GM19328 (cell line): ENCODE data around the gene CBY3.
"Not testable (repeated sequence)": the region's sequence is repeated elsewhere in the genome, so short reads cannot be mapped to it uniquely, and the experiment has no call there.

Source experiments
- ATAC-seq: cut with Tn5 transposase; IDR thresholded peaks from one replicate; pipeline ENCODE4 v1.9.1; 2021; ENCODE audit warnings: mild to moderate bottlenecking, moderate library complexity; ENCODE audit not compliant: unreplicated experiment

CBY3 gene

DNA sequence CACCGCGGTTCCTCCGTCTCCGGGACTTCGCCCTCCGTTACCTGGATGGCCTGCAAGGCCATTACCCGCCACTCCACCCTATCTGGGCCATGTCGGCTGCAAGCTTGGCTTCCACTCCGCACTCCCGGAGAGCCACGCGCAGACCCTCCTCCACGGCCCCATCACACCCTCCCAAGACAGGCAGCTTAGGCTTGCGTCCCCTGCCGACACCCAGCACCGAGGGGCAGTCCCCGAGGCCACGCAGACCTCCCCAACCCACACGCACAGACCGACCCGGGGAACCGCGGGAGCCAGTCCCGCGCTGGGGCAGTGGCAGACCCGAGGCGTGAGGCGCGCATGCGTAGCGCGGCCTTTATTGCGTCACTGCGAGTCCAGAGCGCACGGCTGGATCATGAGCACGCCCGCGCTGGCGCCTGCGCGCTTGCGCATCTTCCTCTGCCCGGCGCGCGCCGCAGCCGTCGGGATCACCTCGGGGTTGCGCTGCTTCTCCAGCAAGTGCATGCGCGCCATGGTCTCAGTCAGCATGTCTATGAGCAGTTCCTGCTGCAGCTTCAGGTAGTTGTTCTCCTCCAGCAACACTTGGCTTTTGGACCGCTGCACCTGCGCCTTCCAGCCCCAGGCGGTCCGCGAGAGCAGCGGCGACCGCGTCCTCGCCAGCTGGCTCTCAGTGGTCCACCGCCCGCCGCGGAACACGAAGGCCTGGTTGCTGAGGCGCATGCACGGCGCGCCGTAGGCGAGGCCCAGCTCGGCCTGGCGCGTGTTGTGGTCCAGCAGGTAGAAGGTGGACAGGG is 2.4 kb downstream of the CBY3 start:
- ATAC-seq = peak; percentile 93

DNA sequence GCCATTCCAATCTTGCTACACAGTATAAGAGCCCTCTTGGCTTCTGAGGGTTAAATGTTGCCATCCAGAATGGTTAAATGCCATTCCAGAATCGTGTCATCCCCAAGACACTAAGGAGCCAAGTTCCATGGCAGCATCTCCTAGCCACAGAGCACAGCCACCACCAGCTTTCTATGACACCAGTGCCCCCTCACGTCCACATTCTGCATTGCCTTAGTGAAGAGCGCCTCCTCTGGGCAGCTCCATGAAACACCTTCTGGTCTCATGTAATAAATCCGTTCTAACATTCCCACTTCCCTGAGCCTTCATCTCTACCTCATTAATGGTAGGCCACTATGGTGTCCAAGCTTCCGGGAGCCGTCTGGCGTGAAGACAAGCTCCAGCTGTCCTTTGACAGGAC is 12.4 kb downstream of the CBY3 start:
- ATAC-seq = no peak

DNA sequence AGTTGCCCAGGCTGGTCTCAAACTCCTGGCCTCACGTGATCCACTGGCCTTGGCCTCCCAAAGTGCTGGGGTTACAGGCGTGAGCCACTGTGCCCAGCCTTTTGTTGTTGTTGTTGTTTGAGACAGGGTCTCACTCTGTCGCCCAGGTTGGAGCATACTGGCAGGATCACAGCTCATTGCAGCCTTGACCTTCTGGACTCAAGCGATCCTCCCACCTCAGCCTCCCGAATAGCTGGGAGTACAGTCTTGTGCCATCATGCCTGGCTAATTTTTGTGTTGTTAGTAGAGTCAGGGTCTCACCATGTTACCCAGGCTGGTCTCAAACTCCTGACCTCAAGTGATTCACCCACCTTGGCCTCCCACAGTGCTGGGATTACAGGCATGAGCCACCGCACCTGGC is 19.2 kb downstream of the CBY3 start:
- not testable (repeated sequence) for ATAC-seq

DNA sequence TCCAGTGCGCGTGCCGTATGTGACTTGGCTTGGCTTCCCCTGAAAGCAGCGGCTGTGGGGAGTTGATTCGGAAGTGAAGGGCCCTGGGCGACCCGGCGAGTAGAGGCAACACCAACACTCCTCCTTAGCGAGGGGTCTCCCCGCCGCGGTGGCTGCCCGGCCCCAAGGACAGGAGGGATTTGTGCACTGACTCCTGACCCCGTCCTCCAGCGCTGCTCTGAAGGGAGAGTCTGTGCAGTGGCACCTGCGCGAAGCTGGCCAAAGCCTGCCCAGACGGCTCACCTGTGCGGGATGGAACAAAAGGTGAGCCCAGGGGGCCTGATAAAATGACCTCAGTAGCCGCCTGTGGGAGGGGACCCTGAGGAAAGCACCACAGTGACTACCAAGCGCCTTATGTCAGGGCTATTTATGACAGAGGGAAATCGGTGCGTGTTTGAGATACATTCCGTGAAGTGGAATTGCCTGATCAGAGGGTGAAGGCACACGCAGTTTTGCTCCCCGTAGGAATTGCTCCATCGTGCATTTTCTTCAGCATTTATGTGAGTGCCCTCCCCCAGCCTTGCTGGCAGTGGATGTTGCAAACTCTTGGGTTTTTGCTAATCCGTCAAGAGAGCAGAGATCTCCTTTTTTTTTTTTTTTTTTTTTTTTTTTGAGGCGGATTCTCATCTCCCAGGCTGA is 22.5 kb downstream of the CBY3 start:
- peak; percentile 64 for ATAC-seq

DNA sequence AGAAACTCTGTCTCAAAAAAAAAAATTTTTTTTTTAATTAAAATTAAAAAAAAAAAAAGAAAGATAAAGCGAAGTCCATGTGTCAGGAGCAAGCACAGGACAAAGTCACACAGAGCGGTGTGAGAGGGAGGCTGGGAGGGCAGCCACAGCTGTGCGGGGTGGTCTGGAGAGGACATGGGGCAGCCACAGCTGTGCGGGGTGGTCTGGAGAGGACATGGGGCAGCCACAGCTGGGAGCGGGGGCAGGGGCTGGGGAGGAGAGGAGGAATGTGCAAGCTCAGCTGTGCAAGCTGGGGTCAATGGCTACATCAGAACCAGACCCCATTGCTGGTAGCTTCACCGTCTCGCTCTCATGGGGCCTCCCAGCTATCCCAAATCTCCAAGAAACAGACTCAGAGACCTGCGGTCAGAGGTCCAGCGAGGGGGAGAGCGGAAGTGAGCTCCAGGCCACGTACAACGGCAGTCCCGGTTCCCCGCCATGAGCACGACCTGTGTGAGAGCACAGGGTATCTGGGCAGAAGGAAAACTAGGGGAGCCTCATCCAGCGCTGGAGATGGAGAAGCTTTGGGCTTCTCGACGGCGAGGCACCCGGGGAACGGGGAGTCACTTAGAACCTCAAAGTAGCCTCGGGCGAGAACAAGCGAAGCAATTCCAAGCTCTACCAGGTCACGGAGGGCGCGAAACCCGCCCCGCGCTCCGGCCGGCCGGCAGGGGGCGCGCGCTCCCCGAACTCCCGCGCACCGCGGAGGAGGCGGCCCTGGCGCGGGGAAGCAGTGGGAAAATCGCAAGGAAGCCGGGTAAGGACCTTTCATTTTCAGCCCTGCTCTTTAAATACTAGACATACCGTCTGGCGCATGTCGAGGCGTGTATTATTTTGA is 23.3 kb downstream of the CBY3 start:
- ATAC-seq = peak; percentile 84

DNA sequence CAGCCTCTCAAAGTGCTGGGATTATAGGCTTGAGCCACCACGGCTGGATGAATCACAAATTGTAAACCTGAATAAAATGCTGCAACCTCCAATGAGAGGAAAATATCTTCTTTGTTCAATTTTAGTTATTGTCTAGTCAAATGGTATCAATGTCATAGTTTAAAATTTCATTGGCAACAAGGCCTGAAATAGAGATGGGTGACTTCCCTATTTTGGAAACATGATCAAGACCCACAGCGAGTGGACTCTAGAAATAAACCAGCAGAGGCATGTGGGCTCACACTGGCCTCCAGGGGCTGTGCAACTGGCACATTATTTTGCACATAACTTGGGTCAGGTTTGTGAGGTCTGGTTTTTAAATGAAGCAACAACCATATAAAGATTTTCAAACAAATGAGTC is 27.7 kb downstream of the CBY3 start:
- ATAC-seq = not testable (repeated sequence)

DNA sequence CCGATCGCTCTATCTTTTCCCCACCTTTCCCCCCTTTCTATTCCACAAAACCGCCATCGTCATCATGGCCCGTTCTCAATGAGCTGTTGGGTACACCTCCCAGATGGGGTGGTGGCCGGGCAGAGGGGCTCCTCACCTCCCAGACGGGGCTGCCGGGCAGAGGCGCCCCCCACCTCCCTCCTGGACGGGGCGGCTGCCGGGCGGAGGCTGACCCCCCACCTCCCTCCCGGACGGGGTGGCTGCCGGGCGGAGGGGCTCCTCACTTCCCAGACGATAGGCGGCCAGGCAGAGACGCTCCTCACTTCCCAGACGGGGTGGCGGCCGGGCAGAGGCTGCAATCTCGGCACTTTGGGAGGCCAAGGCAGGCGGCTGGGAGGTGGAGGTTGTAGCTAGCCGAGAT is 30.6 kb downstream of the CBY3 start:
- ATAC-seq = not testable (repeated sequence)

DNA sequence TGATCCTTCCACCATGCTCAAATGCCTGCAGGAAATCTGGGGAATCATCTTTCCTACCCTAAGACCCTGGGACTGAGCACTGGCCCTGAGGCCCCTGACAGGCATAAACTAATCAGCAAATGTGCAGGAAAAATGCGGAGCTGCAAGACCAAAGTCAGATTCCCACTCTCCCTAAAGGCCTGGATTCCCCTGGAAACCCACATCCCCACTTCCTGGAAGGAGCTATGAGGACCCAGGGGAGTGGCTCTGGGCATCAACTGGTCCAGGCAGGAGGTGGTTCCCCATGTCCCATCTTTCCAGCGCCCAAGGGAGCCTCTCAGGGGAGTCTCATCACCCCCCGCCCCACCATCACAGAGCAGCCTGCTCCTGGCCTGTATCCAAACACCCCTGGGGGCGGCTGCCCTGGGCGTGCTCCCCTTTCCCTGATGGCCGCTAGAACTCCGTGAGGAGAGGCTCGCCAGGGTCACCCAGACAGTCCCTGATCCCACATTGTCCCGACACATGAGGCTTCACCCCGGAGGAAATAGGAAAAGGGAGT is 31.6 kb downstream of the CBY3 start:
- not testable (repeated sequence) for ATAC-seq

DNA sequence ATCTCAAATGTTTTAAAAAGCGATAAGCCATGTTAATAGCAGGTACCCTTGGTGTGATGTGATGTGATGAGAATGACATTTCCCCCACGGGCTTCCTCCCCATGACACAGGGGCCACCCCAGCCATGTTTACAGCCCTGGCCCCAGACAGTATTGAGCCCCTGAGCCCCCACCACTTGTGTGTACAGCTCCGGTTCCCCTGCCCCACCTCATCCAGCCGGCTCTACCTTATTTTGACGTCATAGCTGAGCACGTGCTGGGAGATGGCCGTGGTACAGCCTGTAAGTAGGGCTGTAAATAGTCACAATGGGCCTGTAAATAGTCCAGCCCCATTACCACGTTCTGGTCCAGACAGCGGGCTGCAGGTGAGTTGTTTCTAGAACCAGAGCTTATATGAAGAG is 32.4 kb downstream of the CBY3 start:
- no peak for ATAC-seq

DNA sequence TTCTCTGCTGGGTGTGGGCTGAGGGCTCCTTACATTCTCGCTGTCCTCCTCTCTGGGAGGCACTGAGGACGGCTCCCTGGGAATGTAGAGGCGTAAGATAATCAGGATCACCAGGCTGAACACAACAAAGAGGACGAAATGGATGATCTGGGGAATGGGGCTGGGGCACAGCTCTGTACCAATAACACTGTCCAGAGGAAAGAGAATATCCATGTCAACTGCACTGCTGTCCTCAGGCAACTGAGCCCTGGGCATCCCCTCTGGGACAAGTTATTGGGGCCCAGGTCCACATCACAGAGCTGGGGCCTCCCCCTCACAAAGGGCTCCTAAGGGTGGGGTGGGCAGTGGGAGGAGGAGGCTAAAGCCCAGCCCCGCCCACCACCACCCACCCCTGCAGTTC is 36.1 kb downstream of the CBY3 start:
- not testable (repeated sequence) for ATAC-seq

DNA sequence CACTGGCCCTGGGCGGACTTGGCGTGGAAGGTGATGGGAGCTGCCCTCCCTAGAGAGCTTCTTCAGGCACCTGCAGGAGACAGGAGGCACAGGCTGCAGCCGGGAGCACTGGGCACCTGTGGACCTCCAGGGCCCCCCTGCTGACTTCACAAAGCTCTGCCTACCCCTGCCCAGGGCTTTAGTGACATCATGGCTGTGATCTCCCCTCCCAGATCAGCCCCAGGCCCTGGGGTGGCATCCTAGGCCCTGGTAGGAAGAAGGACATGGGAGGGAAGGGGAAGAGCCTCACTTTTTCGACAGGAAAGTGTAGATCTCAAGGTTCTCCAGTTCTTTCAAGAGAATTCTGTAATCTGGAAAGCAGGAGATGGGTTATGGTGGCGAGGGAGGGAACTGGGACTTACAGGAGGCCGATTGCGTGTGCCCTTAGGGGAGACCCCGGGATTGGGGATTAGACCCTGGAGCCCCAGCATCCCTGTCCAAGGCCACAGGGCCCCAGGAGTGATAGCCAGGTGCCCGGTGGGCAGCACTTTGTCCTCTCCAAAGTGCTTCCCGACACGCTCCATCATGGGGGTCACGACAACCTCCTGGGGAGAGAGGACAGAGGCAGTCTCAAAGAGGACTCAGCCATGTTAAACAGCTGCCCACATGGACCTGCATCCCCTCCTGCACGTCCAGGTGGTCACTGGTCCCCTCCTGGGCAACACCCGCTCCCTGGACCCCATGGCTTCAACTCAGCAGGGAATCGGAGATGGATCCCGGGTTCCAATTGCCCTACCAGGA is 37.5 kb downstream of the CBY3 start:
- not testable (repeated sequence) for ATAC-seq

DNA sequence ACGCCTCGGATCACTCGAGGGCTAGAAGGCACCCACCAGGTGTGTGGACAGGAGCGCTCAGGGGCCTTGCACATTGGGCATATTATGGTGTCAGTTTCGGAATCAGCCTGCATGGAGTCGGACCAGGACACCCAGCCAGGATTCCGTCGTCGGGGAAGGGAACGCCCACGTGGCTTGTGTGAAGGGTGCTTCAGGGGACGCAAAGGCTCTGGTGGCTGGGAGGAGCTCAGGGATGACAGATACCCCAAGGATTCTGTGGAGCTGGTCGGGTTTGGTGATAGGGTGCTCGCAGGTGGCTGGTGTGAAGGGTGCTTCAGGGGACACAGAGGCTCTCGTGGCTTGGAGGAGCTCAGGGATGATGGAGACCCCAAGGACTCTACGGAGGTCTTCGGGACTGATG is 38.2 kb downstream of the CBY3 start:
- not testable (repeated sequence) for ATAC-seq

DNA sequence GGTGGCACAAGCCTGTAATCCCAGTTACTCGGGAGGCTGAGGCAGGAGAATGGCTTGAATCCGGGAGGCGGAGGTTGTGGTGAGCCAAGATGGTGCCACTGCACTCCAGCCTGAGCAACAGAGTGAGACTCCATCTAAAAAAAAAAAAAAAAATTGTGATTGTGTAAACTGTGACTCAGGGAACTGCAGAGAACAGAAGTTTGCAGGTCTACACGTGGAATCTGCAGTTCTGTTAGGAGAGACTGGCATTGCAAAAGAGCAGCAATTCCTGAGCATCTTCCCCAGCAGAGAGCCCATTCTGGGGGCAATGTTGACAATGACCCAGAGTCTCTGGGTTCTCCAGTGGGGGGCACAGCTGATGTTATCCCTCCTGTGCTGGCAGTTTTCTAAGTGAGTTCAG is 39.1 kb downstream of the CBY3 start:
- ATAC-seq = not testable (repeated sequence)

DNA sequence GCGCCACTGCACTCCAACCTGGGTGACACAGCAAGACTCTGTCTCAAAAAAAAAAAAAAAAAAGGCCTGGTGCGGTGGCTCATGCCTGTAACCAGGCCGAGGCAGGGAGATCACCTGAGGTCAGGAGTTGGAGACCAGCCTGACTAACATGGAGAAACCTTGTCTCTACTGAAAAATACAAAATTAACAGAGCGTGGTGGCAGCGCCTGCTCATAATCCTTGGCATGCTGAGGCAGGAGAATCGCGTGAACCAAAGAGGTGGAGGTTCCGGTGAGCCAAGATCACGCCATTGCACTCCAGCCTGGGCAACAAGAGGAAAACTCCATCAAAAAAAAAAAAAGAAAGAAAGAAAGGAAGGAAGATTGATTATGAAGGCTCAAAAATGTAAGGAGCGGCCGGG is 41.5 kb downstream of the CBY3 start:
- not testable (repeated sequence) for ATAC-seq

DNA sequence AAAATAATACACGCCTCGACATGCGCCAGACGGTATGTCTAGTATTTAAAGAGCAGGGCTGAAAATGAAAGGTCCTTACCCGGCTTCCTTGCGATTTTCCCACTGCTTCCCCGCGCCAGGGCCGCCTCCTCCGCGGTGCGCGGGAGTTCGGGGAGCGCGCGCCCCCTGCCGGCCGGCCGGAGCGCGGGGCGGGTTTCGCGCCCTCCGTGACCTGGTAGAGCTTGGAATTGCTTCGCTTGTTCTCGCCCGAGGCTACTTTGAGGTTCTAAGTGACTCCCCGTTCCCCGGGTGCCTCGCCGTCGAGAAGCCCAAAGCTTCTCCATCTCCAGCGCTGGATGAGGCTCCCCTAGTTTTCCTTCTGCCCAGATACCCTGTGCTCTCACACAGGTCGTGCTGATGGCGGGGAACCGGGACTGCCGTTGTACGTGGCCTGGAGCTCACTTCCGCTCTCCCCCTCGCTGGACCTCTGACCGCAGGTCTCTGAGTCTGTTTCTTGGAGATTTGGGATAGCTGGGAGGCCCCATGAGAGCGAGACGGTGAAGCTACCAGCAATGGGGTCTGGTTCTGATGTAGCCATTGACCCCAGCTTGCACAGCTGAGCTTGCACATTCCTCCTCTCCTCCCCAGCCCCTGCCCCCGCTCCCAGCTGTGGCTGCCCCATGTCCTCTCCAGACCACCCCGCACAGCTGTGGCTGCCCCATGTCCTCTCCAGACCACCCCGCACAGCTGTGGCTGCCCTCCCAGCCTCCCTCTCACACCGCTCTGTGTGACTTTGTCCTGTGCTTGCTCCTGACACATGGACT is 46.3 kb downstream of the CBY3 start:
- ATAC-seq = peak; percentile 85

DNA sequence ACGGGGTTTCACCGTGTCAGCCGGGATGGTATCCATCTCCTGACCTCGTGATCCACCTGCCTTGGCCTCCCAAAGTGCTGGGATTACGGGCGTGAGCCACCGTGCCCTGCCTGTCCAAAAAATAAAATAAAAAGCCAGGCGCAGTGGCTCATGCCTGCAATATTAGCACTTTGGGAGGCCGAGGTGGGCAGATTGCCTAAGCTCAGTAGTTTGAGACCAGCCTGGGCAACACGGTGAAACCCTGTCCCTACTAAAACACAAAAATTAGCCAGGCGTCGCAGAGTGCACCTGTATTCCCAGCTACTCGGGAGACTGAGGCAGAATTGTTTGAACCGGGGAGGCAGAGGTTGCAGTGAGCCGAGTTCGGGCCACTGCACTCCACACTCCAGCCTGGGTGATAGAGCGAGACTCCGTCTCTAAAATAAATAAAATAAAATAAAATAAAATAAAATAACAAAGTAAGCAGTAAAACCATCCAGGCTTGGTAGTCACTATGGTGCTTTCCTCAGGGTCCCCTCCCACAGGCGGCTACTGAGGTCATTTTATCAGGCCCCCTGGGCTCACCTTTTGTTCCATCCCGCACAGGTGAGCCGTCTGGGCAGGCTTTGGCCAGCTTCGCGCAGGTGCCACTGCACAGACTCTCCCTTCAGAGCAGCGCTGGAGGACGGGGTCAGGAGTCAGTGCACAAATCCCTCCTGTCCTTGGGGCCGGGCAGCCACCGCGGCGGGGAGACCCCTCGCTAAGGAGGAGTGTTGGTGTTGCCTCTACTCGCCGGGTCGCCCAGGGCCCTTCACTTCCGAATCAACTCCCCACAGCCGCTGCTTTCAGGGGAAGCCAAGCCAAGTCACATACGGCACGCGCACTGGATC is 47.1 kb downstream of the CBY3 start:
- peak; percentile 47 for ATAC-seq
